WTC11 (cell line): Measurements from ENCODE around the gene COL9A1. TPM values are rescaled to one million over a fixed set of nuclear protein-coding genes. Genes with fewer than 3 reads are reported as not detected.

ENCODE experiments used
- CREB1 ChIP-seq: sonication (generic); formaldehyde crosslinking; IDR thresholded peaks from 2 replicates; pipeline ENCODE4 v1.8.0; 2023; ENCODE audit warnings: mild to moderate bottlenecking, missing genetic modification reagents
- ELF4 ChIP-seq: sonication (generic); formaldehyde crosslinking; IDR thresholded peaks from 2 replicates; pipeline ENCODE4 v1.8.1; 2022; ENCODE audit warnings: low read depth, mild to moderate bottlenecking, moderate library complexity, missing genetic modification reagents
- FOXP1 ChIP-seq: sonication (generic); formaldehyde crosslinking; IDR thresholded peaks from 2 replicates; pipeline ENCODE4 v1.8.0; 2022; ENCODE audit warnings: missing genetic modification reagents, mild to moderate bottlenecking, moderate library complexity, borderline replicate concordance
- HMGA2 ChIP-seq: fragments of 250-450 bp; sonication (Bioruptor Pico); IDR thresholded peaks from 2 replicates; pipeline ENCODE4 v1.4.0; 2021; ENCODE audit warnings: mild to moderate bottlenecking, moderate library complexity
- JUN ChIP-seq: sonication (generic); formaldehyde crosslinking; IDR thresholded peaks from 2 replicates; pipeline ENCODE4 v1.8.0; 2023; ENCODE audit warnings: mild to moderate bottlenecking, missing genetic modification reagents
- MYBL2 ChIP-seq: sonication (generic); formaldehyde crosslinking; IDR thresholded peaks from 2 replicates; pipeline ENCODE4 v1.8.1; 2023; ENCODE audit warnings: mild to moderate bottlenecking, moderate library complexity, missing genetic modification reagents
- NFE2L1 ChIP-seq: sonication (generic); formaldehyde crosslinking; IDR thresholded peaks from 2 replicates; pipeline ENCODE4 v1.8.1; 2023; ENCODE audit warnings: missing genetic modification reagents
- NR3C1 ChIP-seq: sonication (generic); formaldehyde crosslinking; conservative IDR thresholded peaks from 2 replicates; pipeline ENCODE4 v1.8.1; 2023; ENCODE audit warnings: low read depth, mild to moderate bottlenecking, missing genetic modification reagents
- SMAD3 ChIP-seq: sonication (generic); formaldehyde crosslinking; IDR thresholded peaks from 2 replicates; pipeline ENCODE4 v1.8.0; 2022; ENCODE audit warnings: missing genetic modification reagents, mild to moderate bottlenecking, borderline replicate concordance
- TCF7 ChIP-seq: sonication (generic); formaldehyde crosslinking; IDR thresholded peaks from 2 replicates; pipeline ENCODE4 v1.8.0; 2022; ENCODE audit warnings: mild to moderate bottlenecking, low read depth, missing genetic modification reagents, moderate library complexity
- TEAD1 ChIP-seq: sonication (generic); formaldehyde crosslinking; IDR thresholded peaks from 2 replicates; pipeline ENCODE4 v1.8.0; 2022; ENCODE audit warnings: mild to moderate bottlenecking, missing genetic modification reagents
- ZNF138 ChIP-seq: sonication (generic); formaldehyde crosslinking; conservative IDR thresholded peaks from 2 replicates; pipeline ENCODE4 v1.8.1; 2022; ENCODE audit warnings: mild to moderate bottlenecking, moderate library complexity, missing genetic modification reagents
- ZNF219 ChIP-seq: sonication (generic); formaldehyde crosslinking; IDR thresholded peaks from 2 replicates; pipeline ENCODE4 v1.8.0; 2023; ENCODE audit warnings: missing genetic modification reagents, mild to moderate bottlenecking, borderline replicate concordance
- ZNF423 ChIP-seq: fragments of 250-450 bp; sonication (Bioruptor Pico); IDR thresholded peaks from 2 replicates; pipeline ENCODE4 v2.1.2; 2022; ENCODE audit warnings: mild to moderate bottlenecking, moderate library complexity
- total RNA-seq: library from RNA; stranded (reverse); gene quantifications from 3 replicates; pipeline ENCODE4 v1.2.3, GENCODE V29; 2021
- TF ChIP-seq, protein P1 (sequence below): sonication (generic); formaldehyde crosslinking; IDR thresholded peaks from 2 replicates; pipeline ENCODE4 v1.8.1; 2022; ENCODE audit warnings: low read depth, missing genetic modification reagents, borderline replicate concordance
- TF ChIP-seq, protein P2 (sequence below): sonication (generic); formaldehyde crosslinking; IDR thresholded peaks from 2 replicates; pipeline ENCODE4 v1.8.0; 2022; ENCODE audit warnings: mild to moderate bottlenecking, missing genetic modification reagents
- TF ChIP-seq, protein P3 (sequence below): sonication (generic); formaldehyde crosslinking; IDR thresholded peaks from 2 replicates; pipeline ENCODE4 v1.8.1; 2022; ENCODE audit warnings: mild to moderate bottlenecking, missing genetic modification reagents, moderate library complexity, borderline replicate concordance
- TF ChIP-seq, protein P4 (sequence below): fragments of 250-450 bp; sonication (Bioruptor Pico); IDR thresholded peaks from 2 replicates; pipeline ENCODE4 v1.9.0; 2021; ENCODE audit warnings: moderate library complexity, mild to moderate bottlenecking, inconsistent platforms, borderline replicate concordance
- TF ChIP-seq, protein P5 (sequence below): sonication (generic); formaldehyde crosslinking; IDR thresholded peaks from 2 replicates; pipeline ENCODE4 v1.8.1; 2023; ENCODE audit warnings: mild to moderate bottlenecking, moderate library complexity, missing genetic modification reagents
- TF ChIP-seq, protein P6 (sequence below): fragments of 250-450 bp; sonication (Bioruptor Pico); IDR thresholded peaks from 2 replicates; pipeline ENCODE4 v1.9.0; 2021; ENCODE audit warnings: mild to moderate bottlenecking, borderline replicate concordance
- TF ChIP-seq, protein P7 (sequence below): sonication (generic); formaldehyde crosslinking; IDR thresholded peaks from 2 replicates; pipeline ENCODE4 v1.8.1; 2023; ENCODE audit warnings: mild to moderate bottlenecking, missing genetic modification reagents
- TF ChIP-seq, protein P8 (sequence below): fragments of 250-450 bp; sonication (Bioruptor Pico); IDR thresholded peaks from 2 replicates; pipeline ENCODE4 v1.9.0; 2021; ENCODE audit warnings: mild to moderate bottlenecking

Gene COL9A1
- total RNA-seq, 1 experiment from 2014 or later = 9.0 TPM

DNA sequence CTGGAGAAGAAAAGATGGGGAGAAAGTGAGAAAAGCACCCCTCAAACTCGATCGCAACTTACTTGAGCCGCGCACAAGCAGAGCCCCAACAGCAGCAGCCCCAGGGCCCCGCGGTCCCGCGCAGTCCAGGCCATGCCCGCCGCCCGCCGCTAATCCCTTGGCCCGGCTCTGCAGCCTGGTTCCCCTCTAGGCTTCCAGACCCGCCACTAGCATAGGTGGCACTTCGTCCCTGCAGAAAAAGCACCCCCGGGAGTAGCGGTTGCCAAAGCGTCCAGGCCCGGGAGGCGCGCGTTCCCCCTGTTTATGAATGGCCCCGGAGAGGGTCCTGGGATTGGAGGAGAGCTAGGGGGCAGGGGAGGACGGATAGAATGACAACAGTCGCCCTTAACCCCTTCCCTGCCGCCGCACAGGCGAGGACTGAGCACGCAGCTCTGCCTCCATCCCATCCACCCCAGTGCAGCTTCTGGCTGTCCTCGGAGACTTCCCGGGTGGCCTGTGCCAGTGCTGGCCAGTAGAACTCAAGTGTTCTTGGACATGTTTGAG is 19.9 kb downstream of the COL9A1 start (continued):
- TF ChIP-seq, protein P1, sequence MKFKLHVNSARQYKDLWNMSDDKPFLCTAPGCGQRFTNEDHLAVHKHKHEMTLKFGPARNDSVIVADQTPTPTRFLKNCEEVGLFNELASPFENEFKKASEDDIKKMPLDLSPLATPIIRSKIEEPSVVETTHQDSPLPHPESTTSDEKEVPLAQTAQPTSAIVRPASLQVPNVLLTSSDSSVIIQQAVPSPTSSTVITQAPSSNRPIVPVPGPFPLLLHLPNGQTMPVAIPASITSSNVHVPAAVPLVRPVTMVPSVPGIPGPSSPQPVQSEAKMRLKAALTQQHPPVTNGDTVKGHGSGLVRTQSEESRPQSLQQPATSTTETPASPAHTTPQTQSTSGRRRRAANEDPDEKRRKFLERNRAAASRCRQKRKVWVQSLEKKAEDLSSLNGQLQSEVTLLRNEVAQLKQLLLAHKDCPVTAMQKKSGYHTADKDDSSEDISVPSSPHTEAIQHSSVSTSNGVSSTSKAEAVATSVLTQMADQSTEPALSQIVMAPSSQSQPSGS = no peak
- TF ChIP-seq FOXP1 = peak; percentile 48; the same call in 1 of the 2 replicates
- TF ChIP-seq, protein P2, sequence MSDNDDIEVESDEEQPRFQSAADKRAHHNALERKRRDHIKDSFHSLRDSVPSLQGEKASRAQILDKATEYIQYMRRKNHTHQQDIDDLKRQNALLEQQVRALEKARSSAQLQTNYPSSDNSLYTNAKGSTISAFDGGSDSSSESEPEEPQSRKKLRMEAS = peak; percentile 5; the same call in 1 of the 2 replicates
- TF ChIP-seq, protein P3, sequence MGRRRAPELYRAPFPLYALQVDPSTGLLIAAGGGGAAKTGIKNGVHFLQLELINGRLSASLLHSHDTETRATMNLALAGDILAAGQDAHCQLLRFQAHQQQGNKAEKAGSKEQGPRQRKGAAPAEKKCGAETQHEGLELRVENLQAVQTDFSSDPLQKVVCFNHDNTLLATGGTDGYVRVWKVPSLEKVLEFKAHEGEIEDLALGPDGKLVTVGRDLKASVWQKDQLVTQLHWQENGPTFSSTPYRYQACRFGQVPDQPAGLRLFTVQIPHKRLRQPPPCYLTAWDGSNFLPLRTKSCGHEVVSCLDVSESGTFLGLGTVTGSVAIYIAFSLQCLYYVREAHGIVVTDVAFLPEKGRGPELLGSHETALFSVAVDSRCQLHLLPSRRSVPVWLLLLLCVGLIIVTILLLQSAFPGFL (CRISPR knock-in tag) = no peak
- TF ChIP-seq, protein P4, sequence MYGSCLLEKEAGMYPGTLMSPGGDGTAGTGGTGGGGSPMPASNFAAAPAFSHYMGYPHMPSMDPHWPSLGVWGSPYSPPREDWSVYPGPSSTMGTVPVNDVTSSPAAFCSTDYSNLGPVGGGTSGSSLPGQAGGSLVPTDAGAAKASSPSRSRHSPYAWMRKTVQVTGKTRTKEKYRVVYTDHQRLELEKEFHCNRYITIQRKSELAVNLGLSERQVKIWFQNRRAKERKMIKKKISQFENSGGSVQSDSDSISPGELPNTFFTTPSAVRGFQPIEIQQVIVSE = no peak
- TF ChIP-seq, protein P5, sequence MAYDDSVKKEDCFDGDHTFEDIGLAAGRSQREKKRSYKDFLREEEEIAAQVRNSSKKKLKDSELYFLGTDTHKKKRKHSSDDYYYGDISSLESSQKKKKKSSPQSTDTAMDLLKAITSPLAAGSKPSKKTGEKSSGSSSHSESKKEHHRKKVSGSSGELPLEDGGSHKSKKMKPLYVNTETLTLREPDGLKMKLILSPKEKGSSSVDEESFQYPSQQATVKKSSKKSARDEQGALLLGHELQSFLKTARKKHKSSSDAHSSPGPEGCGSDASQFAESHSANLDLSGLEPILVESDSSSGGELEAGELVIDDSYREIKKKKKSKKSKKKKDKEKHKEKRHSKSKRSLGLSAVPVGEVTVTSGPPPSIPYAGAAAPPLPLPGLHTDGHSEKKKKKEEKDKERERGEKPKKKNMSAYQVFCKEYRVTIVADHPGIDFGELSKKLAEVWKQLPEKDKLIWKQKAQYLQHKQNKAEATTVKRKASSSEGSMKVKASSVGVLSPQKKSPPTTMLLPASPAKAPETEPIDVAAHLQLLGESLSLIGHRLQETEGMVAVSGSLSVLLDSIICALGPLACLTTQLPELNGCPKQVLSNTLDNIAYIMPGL (CRISPR knock-in tag) = 0 out of 2 replicates have a peak, but pooled peaks have one; percentile 23
- TF ChIP-seq NFE2L1 (CRISPR knock-in tag) = peak; percentile 46; the same call in 1 of the 2 replicates
- no peak; the same call in 1 of the 2 replicates for TF ChIP-seq CREB1 (CRISPR knock-in tag)
- 0 out of 2 replicates have a peak, but pooled peaks have one; percentile 12 for TF ChIP-seq ELF4
- TF ChIP-seq ZNF138 = peak; percentile 42
- peak; percentile 80 for TF ChIP-seq MYBL2
- 0 out of 2 replicates have a peak, but pooled peaks have one; percentile 2 for TF ChIP-seq SMAD3
- TF ChIP-seq HMGA2 (CRISPR knock-in tag) = no peak
- TF ChIP-seq, protein P6, sequence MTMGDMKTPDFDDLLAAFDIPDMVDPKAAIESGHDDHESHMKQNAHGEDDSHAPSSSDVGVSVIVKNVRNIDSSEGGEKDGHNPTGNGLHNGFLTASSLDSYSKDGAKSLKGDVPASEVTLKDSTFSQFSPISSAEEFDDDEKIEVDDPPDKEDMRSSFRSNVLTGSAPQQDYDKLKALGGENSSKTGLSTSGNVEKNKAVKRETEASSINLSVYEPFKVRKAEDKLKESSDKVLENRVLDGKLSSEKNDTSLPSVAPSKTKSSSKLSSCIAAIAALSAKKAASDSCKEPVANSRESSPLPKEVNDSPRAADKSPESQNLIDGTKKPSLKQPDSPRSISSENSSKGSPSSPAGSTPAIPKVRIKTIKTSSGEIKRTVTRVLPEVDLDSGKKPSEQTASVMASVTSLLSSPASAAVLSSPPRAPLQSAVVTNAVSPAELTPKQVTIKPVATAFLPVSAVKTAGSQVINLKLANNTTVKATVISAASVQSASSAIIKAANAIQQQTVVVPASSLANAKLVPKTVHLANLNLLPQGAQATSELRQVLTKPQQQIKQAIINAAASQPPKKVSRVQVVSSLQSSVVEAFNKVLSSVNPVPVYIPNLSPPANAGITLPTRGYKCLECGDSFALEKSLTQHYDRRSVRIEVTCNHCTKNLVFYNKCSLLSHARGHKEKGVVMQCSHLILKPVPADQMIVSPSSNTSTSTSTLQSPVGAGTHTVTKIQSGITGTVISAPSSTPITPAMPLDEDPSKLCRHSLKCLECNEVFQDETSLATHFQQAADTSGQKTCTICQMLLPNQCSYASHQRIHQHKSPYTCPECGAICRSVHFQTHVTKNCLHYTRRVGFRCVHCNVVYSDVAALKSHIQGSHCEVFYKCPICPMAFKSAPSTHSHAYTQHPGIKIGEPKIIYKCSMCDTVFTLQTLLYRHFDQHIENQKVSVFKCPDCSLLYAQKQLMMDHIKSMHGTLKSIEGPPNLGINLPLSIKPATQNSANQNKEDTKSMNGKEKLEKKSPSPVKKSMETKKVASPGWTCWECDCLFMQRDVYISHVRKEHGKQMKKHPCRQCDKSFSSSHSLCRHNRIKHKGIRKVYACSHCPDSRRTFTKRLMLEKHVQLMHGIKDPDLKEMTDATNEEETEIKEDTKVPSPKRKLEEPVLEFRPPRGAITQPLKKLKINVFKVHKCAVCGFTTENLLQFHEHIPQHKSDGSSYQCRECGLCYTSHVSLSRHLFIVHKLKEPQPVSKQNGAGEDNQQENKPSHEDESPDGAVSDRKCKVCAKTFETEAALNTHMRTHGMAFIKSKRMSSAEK (CRISPR knock-in tag) = peak; percentile 20; the same call in 1 of the 2 replicates
- 0 out of 2 replicates have a peak, but pooled peaks have one; percentile 50 for TF ChIP-seq NR3C1 (CRISPR knock-in tag)
- TF ChIP-seq TEAD1 (CRISPR knock-in tag) = peak; percentile 22; the same call in 1 of the 2 replicates
- TF ChIP-seq JUN = no peak
- TF ChIP-seq TCF7 (CRISPR knock-in tag) = no peak
- TF ChIP-seq ZNF423 (CRISPR knock-in tag) = no peak
- TF ChIP-seq ZNF219 (CRISPR knock-in tag) = no peak
- TF ChIP-seq, protein P7, sequence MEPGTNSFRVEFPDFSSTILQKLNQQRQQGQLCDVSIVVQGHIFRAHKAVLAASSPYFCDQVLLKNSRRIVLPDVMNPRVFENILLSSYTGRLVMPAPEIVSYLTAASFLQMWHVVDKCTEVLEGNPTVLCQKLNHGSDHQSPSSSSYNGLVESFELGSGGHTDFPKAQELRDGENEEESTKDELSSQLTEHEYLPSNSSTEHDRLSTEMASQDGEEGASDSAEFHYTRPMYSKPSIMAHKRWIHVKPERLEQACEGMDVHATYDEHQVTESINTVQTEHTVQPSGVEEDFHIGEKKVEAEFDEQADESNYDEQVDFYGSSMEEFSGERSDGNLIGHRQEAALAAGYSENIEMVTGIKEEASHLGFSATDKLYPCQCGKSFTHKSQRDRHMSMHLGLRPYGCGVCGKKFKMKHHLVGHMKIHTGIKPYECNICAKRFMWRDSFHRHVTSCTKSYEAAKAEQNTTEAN (CRISPR knock-in tag) = 0 out of 2 replicates have a peak, but pooled peaks have one; percentile 20
- TF ChIP-seq, protein P8, sequence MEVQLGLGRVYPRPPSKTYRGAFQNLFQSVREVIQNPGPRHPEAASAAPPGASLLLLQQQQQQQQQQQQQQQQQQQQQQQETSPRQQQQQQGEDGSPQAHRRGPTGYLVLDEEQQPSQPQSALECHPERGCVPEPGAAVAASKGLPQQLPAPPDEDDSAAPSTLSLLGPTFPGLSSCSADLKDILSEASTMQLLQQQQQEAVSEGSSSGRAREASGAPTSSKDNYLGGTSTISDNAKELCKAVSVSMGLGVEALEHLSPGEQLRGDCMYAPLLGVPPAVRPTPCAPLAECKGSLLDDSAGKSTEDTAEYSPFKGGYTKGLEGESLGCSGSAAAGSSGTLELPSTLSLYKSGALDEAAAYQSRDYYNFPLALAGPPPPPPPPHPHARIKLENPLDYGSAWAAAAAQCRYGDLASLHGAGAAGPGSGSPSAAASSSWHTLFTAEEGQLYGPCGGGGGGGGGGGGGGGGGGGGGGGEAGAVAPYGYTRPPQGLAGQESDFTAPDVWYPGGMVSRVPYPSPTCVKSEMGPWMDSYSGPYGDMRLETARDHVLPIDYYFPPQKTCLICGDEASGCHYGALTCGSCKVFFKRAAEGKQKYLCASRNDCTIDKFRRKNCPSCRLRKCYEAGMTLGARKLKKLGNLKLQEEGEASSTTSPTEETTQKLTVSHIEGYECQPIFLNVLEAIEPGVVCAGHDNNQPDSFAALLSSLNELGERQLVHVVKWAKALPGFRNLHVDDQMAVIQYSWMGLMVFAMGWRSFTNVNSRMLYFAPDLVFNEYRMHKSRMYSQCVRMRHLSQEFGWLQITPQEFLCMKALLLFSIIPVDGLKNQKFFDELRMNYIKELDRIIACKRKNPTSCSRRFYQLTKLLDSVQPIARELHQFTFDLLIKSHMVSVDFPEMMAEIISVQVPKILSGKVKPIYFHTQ (CRISPR knock-in tag) = no peak
